Spinal cord (tissue), 10 donors: ENCODE measurements around the gene EXOSC2. TPM values are rescaled to one million over a fixed set of nuclear protein-coding genes. Genes with fewer than 3 reads are reported as not detected.

Experiments
- DNase-seq, 6 donors: peaks; one replicate each; pipeline versions ENCODE4 v3.0.0 to v3.0.0-alpha.2; 2013 to 2015; ENCODE audit warnings: low spot score in 6 of 6, low read depth in 4 of 6
- H3K27ac ChIP-seq: one replicate; pipeline ENCODE4 v1.5.1; 2013; ENCODE audit warnings: low read depth, low read length, control low read depth
- H3K27me3 ChIP-seq: one replicate; pipeline ENCODE4 v1.6.1; 2013; ENCODE audit warnings: low read length; ENCODE audit not compliant: control insufficient read depth, insufficient read depth
- H3K36me3 ChIP-seq: one replicate; pipeline ENCODE4 v1.6.1; 2013; ENCODE audit warnings: low read length; ENCODE audit not compliant: control insufficient read depth, insufficient read depth
- H3K4me1 ChIP-seq: one replicate; pipeline ENCODE4 v1.6.1; 2013; ENCODE audit warnings: low read length; ENCODE audit not compliant: control insufficient read depth, insufficient read depth
- H3K4me3 ChIP-seq: one replicate; pipeline ENCODE4 v1.5.1; 2013; ENCODE audit warnings: low read depth, low read length, control low read depth
- H3K9me3 ChIP-seq: one replicate; pipeline ENCODE4 v1.6.1; 2013; ENCODE audit warnings: low read length; ENCODE audit not compliant: control insufficient read depth, insufficient read depth
- WGBS: methylation state at CpG from one replicate; pipeline ENCODE4 v1.1.5; 2013; ENCODE audit warnings: missing lambda C conversion rate; ENCODE audit not compliant: insufficient coverage; 5-methylcytosine and 5-hydroxymethylcytosine counted together
- long read RNA-seq, 4 donors: transcript quantifications; one replicate each; lab custom pipeline, GENCODE V29; 2026
- polyA plus RNA-seq, 2 donors: library from polyadenylated mRNA; unstranded; fragments of 120-200 nt; gene quantifications; one replicate each; pipeline ENCODE4 v1.2.1, GENCODE V29; 2013; ENCODE audit not compliant: insufficient read length in 2 of 2
- total RNA-seq, 2 donors: library from RNA; depleted of rRNA in 1 of 2; stranded (reverse); fragments of 120-200 nt in 1 of 2; fragments of >200 nt in 1 of 2; gene quantifications; one replicate each; pipeline versions ENCODE4 v1.2.3 to v1.2.4, GENCODE V29; 2013 to 2014
- donor health status: healthy.

Gene EXOSC2, protein sequence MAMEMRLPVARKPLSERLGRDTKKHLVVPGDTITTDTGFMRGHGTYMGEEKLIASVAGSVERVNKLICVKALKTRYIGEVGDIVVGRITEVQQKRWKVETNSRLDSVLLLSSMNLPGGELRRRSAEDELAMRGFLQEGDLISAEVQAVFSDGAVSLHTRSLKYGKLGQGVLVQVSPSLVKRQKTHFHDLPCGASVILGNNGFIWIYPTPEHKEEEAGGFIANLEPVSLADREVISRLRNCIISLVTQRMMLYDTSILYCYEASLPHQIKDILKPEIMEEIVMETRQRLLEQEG
- total RNA-seq (10 to 100 TPM; 26.7 to 33.3 TPM), polyA plus RNA-seq (10 to 100 TPM; 31.5 to 46.1 TPM)
- long read RNA-seq, donor 1, partial matches to known transcripts: 0 of 4 reads
- long read RNA-seq, donor 1, other reads (novel, unspliced or antisense): 0 of 4 reads
- long read RNA-seq, donor 2, partial matches to known transcripts: 0 of 2 reads
- long read RNA-seq, donor 2, other reads (novel, unspliced or antisense): 0 of 2 reads
- long read RNA-seq, donor 3, partial matches to known transcripts: 0 of 2 reads
- long read RNA-seq, donor 3, other reads (novel, unspliced or antisense): 0 of 2 reads
- long read RNA-seq, donor 4, partial matches to known transcripts: 14 of 20 reads
- long read RNA-seq, donor 4, other reads (novel, unspliced or antisense): 0 of 20 reads

DNA sequence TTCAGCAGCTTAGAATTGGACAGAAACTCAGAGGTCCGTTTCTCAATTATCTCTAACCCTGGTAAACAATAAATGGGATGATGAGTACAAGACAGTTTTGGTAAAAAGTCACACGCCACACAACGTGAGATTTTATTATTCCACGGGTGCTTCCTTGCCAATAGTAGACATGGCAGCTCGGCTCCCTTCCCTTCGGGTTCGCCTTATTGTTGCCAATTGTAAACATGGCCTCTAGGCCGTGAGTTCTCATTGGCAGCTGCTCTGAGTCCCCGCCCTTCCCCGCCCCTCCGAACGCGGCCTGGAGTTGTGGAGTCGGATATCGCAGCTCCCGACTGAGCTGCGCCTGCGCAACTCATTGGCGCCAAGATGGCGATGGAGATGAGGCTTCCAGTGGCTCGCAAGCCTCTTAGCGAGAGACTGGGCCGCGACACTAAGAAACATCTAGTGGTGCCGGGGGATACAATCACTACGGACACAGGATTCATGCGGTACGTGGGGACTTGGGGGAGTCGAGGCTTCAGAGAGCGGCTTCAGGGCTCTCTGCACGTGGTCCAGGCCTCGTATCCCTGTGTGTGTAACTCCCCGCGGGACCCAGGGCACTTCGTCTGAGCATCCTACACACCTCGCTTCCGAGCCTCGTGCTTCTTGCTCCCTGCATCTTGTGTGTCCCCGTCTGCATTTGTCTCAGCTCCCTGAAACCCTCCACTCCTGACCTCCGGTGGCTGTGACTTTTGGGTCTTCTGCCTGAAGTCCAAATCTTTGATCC is at the start of gene EXOSC2:
Gene EXOSC2, plus strand, starts transcription at position 355 of the 766 bp plus-strand sequence. Its CDS starts 12 bp downstream, at position 367.
- Histone ChIP-seq H3K4me1 (peaks cover 24% of the 10 kb centered on the region), H3K9me3 (no peaks in the 10 kb centered on the region), H3K4me3 (peak within 1 kb of the TSS; percentile 73), H3K27me3 (no peaks in the 10 kb centered on the region), H3K27ac (peak within 1 kb of the TSS; percentile 75), H3K36me3 (peaks cover 32% of the 10 kb centered on the region)
- under 1% methylated on average over 38 of the region's 40 CpGs for WGBS
- peak; percentile 92 to 100 (median 97) for DNase-seq

- no peaks in the 10 kb centered on the region for H3K36me3 ChIP-seq
- H3K4me1 ChIP-seq: no peaks in the 10 kb centered on the region
- no peak for DNase-seq
- WGBS: 84% methylated on average over 14 of the region's 15 CpGs
- peaks cover 33% of the 10 kb centered on the region for H3K27me3 ChIP-seq
- H3K9me3 ChIP-seq: no peaks in the 10 kb centered on the region
- H3K27ac ChIP-seq: no peak overlapping the region
- no peak overlapping the region for H3K4me3 ChIP-seq
Measured at GRCh38 chr9:130651221-130651620, 42.4 kb upstream of the EXOSC2 start.

GRCh38 chr9:130651752-130652151 is 41.8 kb upstream of the EXOSC2 start:
- Histone ChIP-seq H3K27ac (no peak overlapping the region), H3K9me3 (no peaks in the 10 kb centered on the region), H3K4me1 (no peaks in the 10 kb centered on the region), H3K27me3 (peaks cover 39% of the 10 kb centered on the region), H3K4me3 (no peak overlapping the region), H3K36me3 (no peaks in the 10 kb centered on the region)
- WGBS: 95% methylated on average over 16 of the region's 18 CpGs
- no peak for DNase-seq

DNA sequence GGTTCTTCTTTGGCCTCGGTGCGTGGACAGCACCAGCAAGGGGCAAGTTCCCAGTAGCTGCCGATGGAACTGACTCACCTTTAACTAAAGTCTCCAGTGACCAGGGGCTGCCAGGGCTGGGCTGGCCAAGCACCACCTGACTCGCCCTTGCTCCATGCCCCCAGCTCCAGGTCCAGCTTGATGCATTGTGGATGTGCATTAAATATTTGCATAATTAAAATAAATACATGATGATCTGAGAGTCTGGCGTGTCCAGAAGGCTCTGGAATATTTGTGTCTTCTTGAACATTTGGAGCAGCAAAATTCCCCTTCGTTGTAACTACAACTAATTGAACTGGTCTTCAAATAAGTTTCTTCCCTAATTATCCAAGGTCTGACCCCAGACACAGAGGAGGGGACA is 38.7 kb upstream of the EXOSC2 start:
- WGBS: 92% methylated on average over 3 of the region's 6 CpGs
- no peak overlapping the region for H3K27ac ChIP-seq
- H3K27me3 ChIP-seq: peaks cover 68% of the 10 kb centered on the region
- DNase-seq: no peak
- no peak overlapping the region for H3K4me3 ChIP-seq
- no peaks in the 10 kb centered on the region for H3K9me3 ChIP-seq
- H3K4me1 ChIP-seq: peaks cover 10% of the 10 kb centered on the region
- H3K36me3 ChIP-seq: no peaks in the 10 kb centered on the region

DNA sequence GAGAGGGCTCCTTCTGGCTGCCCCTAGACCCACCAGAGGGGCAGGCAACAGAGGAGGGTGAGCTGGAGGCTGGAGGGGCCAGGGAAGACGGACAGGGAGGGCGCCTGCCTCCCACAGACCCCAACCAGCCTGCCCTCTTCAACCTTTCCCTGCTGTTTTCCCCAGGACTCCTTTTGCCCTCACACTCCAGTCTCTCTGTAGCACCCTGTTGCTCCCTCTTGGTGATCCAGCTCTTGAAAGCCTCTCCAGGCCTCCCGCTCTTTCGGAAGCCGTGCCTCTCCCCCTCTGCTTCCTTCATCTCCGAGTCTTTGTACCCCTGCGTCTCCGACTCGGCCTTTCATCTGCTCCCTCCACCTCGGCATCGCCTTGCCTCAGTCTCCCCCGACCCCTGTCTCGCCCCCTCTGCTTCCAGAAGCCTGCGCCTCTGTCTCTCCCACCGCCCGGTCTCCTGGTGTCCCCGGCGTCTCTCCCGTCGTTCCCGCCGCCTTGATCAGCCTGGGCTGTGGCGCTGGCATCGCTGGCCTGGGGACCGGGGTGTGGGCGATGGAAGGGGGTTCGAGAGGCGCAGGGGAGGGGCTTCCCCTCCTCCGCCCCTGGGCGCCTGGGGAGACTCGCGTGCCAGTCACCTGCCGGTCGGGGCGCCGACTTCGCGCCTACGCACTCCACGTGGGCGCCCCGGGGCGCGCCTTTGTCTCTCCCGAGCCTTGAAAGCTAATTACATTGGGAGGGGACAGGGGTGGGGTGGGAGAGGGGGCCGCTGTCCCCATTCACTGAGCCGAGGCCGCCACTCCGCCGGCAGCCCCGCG is 34.5 kb upstream of the EXOSC2 start:
- 6% methylated on average over 36 of the region's 52 CpGs for WGBS
- no peak for DNase-seq
- Histone ChIP-seq H3K4me1 (peaks cover 50% of the 10 kb centered on the region), H3K27me3 (peaks cover 92% of the 10 kb centered on the region), H3K9me3 (no peaks in the 10 kb centered on the region), H3K4me3 (no peak overlapping the region), H3K27ac (no peak overlapping the region), H3K36me3 (no peaks in the 10 kb centered on the region)

- no peak overlapping the region for H3K4me3 ChIP-seq
- no peaks in the 10 kb centered on the region for H3K9me3 ChIP-seq
- under 1% methylated on average over 58 of the region's 58 CpGs for WGBS
- H3K27me3 ChIP-seq: peaks cover 96% of the 10 kb centered on the region
- peaks cover 57% of the 10 kb centered on the region for H3K4me1 ChIP-seq
- H3K27ac ChIP-seq: no peak overlapping the region
- no peak for DNase-seq
- H3K36me3 ChIP-seq: no peaks in the 10 kb centered on the region
Measured at GRCh38 chr9:130659699-130660248, 33.8 kb upstream of the EXOSC2 start.

DNA sequence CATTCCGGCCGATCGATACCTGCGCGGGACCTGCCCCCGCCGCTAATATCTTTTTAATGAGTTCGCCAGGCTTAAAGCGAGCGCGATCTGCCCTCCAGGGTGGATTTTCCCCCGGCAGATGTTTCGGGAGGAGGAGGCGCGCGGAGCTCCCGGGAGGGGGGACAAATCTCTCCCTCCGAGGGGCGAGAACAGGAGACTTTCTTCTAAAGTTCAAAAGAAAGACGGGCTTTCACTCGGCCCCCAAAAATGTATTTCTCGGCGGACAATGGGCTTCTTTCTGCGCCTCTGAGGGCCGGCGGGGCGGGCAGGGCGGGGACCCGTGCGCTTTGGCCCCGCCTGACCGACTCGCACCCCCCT is 33.3 kb upstream of the EXOSC2 start:
- Histone ChIP-seq H3K4me3 (no peak overlapping the region), H3K36me3 (no peaks in the 10 kb centered on the region), H3K4me1 (peaks cover 58% of the 10 kb centered on the region), H3K27me3 (peaks cover 98% of the 10 kb centered on the region), H3K27ac (no peak overlapping the region), H3K9me3 (no peaks in the 10 kb centered on the region)
- peak in 1 of 6 donors; percentile 1 for DNase-seq
- WGBS: under 1% methylated on average over 33 of the region's 33 CpGs

DNA sequence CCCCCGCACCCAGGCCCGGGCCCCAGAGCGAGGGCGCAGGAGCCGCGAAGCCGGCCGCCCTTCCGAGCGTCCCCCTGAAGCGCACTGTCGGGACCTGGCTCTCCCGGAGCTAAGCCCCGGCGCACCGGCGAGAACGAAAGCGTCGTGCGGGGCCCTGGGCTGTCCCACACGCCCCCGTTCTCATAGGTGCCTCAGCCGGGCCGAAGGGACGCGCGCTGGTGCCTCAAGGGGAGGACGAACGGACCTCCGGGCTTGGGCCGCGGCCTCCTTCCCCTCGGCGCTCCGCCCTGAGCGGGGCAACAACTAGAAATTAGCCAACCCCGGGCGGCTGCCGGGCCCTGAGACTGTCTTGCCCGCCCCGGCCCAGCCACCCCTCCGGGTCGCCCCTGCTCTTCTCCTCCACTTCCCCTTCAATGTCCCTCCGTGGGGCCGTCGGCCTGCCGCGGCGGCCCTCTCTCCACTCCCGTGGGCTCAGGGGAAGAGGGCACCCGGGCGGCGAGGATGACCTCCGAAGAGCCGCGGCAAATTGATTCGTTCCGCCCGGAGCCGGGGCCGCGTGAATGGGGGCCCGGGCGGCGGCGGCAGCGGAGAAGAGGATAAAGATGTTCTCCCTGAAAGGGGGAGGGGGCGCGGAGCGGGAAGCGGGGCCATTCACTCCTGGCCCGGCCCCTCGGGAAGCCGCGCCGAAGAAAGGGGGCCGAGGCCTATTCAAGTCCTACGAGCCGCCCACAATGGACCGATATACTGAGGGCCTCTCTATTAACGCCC is 32.7 kb upstream of the EXOSC2 start:
- no peaks in the 10 kb centered on the region for H3K36me3 ChIP-seq
- peaks cover 98% of the 10 kb centered on the region for H3K27me3 ChIP-seq
- under 1% methylated on average over 78 of the region's 82 CpGs for WGBS
- H3K9me3 ChIP-seq: no peaks in the 10 kb centered on the region
- DNase-seq: no peak
- H3K27ac ChIP-seq: no peak overlapping the region
- no peak overlapping the region for H3K4me3 ChIP-seq
- H3K4me1 ChIP-seq: peaks cover 63% of the 10 kb centered on the region
